Endothelial cell of umbilical vein (primary cell): ENCODE data around the gene LTBP2.
A peak's percentile ranks its signal among the peaks of the same experiment; 100 is the strongest.

Experiments
- CTCF ChIP-seq, 2 donors: IDR thresholded peaks; 1 replicate in 1 of 2; 2 replicates in 1 of 2; pipeline ENCODE4 v1.5.1; 2011; ENCODE audit warnings: low read length in 2 of 2, mild to moderate bottlenecking in 2 of 2, moderate library complexity in 2 of 2, control low read depth in 1 of 2, inconsistent platforms in 1 of 2, low read depth in 1 of 2; ENCODE audit not compliant: insufficient read depth in 1 of 2; ENCODE audit errors: extremely low read depth in 1 of 2
- EZH2 ChIP-seq: IDR thresholded peaks from 2 replicates; pipeline ENCODE4 v1.6.1; 2012; ENCODE audit warnings: borderline replicate concordance, low read depth, mild to moderate bottlenecking, moderate library complexity, low read length, inconsistent platforms; ENCODE audit not compliant: severe bottlenecking
- FOS ChIP-seq: IDR thresholded peaks from 2 replicates; pipeline ENCODE4 v1.6.1; 2011; ENCODE audit warnings: mild to moderate bottlenecking, low read length, moderate library complexity, borderline replicate concordance; ENCODE audit not compliant: insufficient read depth
- JUN ChIP-seq: IDR thresholded peaks from 2 replicates; pipeline ENCODE4 v1.6.1; 2011; ENCODE audit warnings: borderline replicate concordance, low read depth; ENCODE audit not compliant: insufficient read length, insufficient read depth
- MAX ChIP-seq: IDR thresholded peaks from 2 replicates; pipeline ENCODE4 v1.6.1; 2011; ENCODE audit not compliant: insufficient read depth, insufficient read length
- MYC ChIP-seq: IDR thresholded peaks from one replicate; pipeline ENCODE4 v1.6.1; 2011; ENCODE audit warnings: mild to moderate bottlenecking, low read depth, low read length
- POLR2A ChIP-seq: IDR thresholded peaks from 2 replicates; pipeline ENCODE4 v1.6.1; 2012; ENCODE audit warnings: low read depth, mild to moderate bottlenecking, control low read depth, low read length
- POLR2AphosphoS5 ChIP-seq: IDR thresholded peaks from 2 replicates; pipeline ENCODE4 v1.6.1; 2012; ENCODE audit warnings: low read depth, mild to moderate bottlenecking, control low read depth, low read length, moderate library complexity; ENCODE audit not compliant: insufficient read depth

- TF ChIP-seq POLR2AphosphoS5 (no peak), CTCF (IDR thresholded peaks at IDR 0.05; ENCODE audit: extremely low read depth in 1 of 2, insufficient read depth in 1 of 2, low read depth in 1 of 2, low read length in 2 of 2) (no peak), POLR2A (no peak), EZH2 (no peak), MYC (no peak), JUN (no peak), MAX (no peak), FOS (peak; percentile 6)
Measured at GRCh38 chr14:74495356-74495755, 116.7 kb downstream of the LTBP2 start.
